GM10266 (cell line): ENCODE data around the gene FHAD1.
"Not testable (repeated sequence)": the region's sequence is repeated elsewhere in the genome, so short reads cannot be mapped to it uniquely, and the experiment has no call there.

ENCODE experiments used
- DNase-seq: peaks from one replicate; pipeline ENCODE4 v3.0.0; 2012; ENCODE audit errors: extremely low spot score
- TF ChIP-seq, protein P1 (sequence below): IDR thresholded peaks from 2 replicates; pipeline ENCODE4 v1.5.1; 2012; ENCODE audit warnings: mild to moderate bottlenecking, low read depth; ENCODE audit not compliant: control insufficient read depth, insufficient read depth; ENCODE audit errors: missing control alignments

Gene FHAD1

DNA sequence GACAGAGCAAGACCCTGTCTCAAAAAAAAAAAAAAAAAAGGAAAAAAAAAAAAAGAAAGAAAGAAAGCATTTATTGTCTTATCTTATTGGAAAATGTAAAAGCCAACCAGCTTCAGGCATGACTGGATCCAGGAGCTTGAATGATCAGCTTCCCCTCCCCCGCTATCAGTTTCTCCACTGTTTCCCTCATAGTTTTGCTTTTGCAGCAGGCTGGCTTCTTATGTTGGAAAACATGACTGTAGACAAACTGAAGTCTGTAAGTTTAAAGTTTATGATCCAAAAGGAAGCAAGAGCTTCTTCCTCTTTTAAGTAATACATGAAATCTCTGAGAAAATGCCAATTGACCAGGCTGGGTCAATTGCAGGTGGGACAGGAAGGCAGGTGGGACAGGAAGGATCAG, 52.2 kb downstream of the FHAD1 start:
- no peak for DNase-seq
- TF ChIP-seq, protein P1, sequence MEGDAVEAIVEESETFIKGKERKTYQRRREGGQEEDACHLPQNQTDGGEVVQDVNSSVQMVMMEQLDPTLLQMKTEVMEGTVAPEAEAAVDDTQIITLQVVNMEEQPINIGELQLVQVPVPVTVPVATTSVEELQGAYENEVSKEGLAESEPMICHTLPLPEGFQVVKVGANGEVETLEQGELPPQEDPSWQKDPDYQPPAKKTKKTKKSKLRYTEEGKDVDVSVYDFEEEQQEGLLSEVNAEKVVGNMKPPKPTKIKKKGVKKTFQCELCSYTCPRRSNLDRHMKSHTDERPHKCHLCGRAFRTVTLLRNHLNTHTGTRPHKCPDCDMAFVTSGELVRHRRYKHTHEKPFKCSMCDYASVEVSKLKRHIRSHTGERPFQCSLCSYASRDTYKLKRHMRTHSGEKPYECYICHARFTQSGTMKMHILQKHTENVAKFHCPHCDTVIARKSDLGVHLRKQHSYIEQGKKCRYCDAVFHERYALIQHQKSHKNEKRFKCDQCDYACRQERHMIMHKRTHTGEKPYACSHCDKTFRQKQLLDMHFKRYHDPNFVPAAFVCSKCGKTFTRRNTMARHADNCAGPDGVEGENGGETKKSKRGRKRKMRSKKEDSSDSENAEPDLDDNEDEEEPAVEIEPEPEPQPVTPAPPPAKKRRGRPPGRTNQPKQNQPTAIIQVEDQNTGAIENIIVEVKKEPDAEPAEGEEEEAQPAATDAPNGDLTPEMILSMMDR = no peak

DNA sequence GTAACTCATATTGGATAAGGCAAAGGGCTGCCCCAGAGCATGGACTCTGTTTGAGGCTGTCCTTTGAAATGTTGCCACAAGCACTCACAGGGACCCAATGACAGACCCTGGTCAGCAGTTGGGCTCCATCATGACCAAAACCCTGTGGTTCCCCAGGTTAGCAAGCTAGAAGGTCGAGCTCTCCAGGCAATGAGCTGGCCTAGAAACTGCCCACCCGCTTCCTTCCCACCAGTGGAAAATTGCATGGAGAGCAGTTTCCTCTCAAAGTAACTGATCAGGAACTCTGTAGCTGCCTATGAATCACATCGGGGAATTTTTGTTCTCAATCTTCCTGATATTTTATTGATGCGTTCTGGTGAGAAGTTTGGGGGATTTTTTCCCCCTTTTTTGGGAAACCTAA, 52.8 kb downstream of the FHAD1 start:
- TF ChIP-seq, protein P1 = no peak
- DNase-seq = no peak

GRCh38 chr1:15303935-15304334, 56.9 kb downstream of the FHAD1 start:
- TF ChIP-seq, protein P1 = no peak

GRCh38 chr1:15304708-15305467, 57.9 kb downstream of the FHAD1 start:
- peak; percentile 62 for DNase-seq
- TF ChIP-seq, protein P1 = peak; percentile 84

More at GRCh38 chr1:15303935-15304334, 56.9 kb downstream of the FHAD1 start:
- DNase-seq = no peak

- DNase-seq = no peak
- TF ChIP-seq, protein P1 = no peak
These were observed 58.4 kb downstream of the FHAD1 start for GRCh38 chr1:15305468-15305770.

GRCh38 chr1:15306352-15306751, 59.3 kb downstream of the FHAD1 start:
- not testable (repeated sequence) for DNase-seq

DNA sequence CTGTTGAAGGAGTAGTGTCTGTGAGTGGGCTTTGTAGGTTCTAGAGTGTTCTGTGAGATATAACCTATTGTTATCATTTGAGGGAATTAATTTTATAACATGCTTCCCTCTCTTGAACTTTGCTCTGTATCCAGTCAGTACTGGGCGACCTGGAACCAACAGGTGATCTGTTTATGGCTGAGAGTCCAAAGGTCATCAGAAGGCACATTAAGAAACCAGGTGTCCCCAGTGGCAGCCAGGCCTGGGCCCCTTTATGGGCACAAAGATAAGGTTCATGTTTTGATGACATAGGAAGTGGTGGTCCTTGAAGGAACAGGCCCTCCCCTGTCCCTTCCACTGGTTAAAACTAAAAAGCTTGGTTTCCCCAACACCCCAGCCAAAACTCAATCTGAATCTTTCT, 61.1 kb downstream of the FHAD1 start:
- no peak for DNase-seq
- TF ChIP-seq, protein P1 = no peak

GRCh38 chr1:15308621-15309027, 61.6 kb downstream of the FHAD1 start:
- TF ChIP-seq, protein P1 = no peak
- DNase-seq = no peak
